ENCODE results near the gene NBEAL2.

The NBEAL2 gene

DNA sequence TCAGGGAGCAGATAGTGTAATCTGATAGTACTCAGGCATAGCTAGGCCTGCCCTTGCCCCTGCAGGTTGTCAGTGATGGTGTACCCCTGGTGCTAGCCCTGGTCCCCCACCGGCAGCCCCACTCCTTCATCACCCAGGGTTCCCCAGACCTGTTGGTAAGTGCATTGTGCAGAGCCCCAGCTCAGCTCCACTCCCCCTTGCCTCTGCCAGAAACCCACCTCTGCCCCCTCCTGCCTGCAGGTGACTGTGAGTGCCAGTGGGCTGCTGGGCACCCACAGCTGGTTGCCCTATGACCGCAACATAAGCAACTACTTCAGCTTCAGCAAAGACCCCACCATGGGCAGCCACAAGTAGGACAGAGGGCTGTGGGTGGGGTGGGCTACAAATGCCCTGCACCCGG is 27.5 kb downstream of the NBEAL2 start:
- no peak for DNase-seq (ENCODE audit: extremely low read depth, low read depth)
- TF ChIP-seq, protein P1, sequence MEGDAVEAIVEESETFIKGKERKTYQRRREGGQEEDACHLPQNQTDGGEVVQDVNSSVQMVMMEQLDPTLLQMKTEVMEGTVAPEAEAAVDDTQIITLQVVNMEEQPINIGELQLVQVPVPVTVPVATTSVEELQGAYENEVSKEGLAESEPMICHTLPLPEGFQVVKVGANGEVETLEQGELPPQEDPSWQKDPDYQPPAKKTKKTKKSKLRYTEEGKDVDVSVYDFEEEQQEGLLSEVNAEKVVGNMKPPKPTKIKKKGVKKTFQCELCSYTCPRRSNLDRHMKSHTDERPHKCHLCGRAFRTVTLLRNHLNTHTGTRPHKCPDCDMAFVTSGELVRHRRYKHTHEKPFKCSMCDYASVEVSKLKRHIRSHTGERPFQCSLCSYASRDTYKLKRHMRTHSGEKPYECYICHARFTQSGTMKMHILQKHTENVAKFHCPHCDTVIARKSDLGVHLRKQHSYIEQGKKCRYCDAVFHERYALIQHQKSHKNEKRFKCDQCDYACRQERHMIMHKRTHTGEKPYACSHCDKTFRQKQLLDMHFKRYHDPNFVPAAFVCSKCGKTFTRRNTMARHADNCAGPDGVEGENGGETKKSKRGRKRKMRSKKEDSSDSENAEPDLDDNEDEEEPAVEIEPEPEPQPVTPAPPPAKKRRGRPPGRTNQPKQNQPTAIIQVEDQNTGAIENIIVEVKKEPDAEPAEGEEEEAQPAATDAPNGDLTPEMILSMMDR (IDR thresholded peaks at IDR 0.05; ENCODE audit: low read depth, low read length): no peak

DNA sequence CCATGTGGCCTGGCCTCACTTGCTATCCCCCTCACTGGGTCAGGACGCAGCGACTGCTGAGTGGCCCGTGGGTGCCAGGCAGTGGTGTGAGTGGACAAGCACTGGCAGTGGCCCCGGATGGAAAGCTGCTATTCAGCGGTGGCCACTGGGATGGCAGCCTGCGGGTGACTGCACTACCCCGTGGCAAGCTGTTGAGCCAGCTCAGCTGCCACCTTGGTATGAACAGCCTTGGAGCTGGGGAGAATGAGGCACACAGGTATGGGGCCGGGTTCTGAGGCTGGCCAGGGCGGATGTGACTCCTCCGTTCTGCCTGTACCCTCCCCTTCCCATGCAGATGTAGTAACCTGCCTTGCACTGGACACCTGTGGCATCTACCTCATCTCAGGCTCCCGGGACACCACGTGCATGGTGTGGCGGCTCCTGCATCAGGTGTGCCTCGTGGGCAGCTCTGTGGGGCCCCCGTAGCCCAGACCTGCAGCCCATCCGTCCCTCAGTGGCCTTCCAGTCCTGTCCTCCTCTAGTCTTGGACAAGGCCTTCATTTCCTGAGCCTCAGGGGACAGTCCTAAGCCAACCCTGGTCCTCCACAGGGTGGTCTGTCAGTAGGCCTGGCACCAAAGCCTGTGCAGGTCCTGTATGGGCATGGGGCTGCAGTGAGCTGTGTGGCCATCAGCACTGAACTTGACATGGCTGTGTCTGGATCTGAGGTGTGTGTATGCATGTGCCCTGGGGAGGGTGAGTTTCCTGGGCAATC is 28.2 kb downstream of the NBEAL2 start:
- no peak for DNase-seq (ENCODE audit: extremely low read depth, low read depth)
- TF ChIP-seq, protein P1 (IDR thresholded peaks at IDR 0.05; ENCODE audit: low read depth, low read length): no peak

DNA sequence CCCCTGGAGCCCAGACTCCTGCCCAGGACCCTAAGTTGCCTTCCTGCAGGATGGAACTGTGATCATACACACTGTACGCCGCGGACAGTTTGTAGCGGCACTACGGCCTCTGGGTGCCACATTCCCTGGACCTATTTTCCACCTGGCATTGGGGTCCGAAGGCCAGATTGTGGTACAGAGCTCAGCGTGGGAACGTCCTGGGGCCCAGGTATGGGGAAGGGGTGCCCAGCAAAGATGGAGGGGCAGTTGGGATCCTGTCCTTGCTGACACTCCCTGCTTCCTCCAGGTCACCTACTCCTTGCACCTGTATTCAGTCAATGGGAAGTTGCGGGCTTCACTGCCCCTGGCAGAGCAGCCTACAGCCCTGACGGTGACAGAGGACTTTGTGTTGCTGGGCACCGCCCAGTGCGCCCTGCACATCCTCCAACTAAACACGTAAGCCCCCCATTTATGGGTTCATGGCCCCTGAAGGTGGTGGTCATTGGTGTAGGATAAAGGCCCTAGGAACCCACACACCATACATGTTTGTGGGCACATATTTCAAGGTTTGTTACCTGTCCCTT is 28.8 kb downstream of the NBEAL2 start:
- TF ChIP-seq, protein P1 (IDR thresholded peaks at IDR 0.05; ENCODE audit: low read depth, low read length): no peak

DNA sequence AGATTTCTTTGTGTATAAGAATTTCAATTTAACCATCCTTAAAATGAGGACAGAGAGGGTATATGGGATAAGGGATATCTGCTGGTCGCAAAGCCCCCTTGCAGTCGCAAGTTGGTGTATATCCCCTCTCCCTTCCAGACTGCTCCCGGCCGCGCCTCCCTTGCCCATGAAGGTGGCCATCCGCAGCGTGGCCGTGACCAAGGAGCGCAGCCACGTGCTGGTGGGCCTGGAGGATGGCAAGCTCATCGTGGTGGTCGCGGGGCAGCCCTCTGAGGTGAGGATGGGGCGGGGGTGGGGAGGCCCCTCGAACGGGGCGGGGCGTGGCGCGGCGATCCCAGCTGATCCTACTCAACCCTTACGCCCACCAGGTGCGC is 29.4 kb downstream of the NBEAL2 start:
- TF ChIP-seq, protein P1 (IDR thresholded peaks at IDR 0.05; ENCODE audit: low read depth, low read length): no peak
- no peak for DNase-seq (ENCODE audit: extremely low read depth, low read depth)

More for the DNA sequence above, 28.8 kb downstream of the NBEAL2 start:
- DNase-seq (ENCODE audit: extremely low read depth, low read depth): no peak

DNA sequence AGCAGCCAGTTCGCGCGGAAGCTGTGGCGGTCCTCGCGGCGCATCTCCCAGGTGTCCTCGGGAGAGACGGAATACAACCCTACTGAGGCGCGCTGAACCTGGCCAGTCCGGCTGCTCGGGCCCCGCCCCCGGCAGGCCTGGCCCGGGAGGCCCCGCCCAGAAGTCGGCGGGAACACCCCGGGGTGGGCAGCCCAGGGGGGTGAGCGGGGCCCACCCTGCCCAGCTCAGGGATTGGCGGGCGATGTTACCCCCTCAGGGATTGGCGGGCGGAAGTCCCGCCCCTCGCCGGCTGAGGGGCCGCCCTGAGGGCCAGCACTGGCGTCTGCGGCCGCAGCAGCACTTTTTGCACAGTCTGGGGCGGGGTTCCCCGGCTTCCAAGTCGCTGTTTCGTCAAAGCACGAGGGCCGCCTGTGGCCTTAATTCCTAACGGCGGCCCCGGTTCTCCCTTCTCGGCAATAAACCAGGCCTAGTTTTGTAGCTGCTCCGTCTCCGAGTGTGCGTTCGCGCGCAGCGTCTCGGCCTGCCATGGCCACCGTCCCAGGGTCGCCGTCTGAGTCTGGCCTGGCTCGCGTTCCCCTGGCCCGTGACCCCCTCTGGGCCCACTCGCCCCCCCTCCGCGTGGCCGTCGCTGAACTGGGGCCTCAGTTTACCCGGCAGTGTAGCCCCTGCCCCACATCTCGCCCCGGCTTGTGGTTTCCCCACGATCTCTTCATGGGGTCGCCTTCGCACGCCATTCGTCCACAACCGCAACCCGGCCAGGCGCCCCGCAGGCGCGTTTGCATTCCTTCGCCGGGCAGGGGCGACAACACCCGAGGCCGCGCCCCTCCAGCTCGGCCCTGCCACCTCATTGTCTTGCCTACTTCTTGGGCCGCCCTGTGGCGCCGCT is 30.0 kb downstream of the NBEAL2 start:
- peak; percentile 81 for DNase-seq (ENCODE audit: extremely low read depth, low read depth)

DNA sequence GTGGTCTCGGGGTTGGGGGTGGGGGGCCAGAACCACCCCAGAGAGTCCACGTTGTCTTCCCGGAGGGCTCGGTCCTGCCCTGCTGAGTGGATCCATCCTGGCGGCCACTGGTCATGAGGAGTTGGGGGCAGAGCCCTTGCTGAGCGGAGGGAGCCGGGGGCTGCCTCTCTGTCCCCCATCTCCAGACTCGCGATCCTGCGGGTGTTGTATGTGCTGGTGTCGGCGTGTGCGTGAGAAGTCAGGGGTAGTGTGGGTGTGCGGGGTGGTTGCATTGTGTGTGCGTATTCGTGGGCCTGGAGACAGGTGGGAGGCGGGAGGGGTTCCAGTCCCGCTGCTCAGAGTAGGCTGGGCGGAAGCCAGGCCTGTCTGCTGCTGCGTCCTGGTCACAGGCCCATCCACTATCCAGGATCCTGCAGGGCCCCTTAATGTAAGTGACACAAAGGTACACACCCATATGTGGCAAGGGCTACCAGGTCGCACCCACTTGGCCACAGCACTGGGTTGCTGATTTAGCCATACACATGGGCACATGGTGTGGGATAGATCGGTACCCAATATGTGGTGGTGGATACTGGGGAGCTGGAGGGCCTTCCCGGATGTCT is 30.7 kb downstream of the NBEAL2 start:
- no peak for DNase-seq (ENCODE audit: extremely low read depth, low read depth)
- TF ChIP-seq, protein P1 (IDR thresholded peaks at IDR 0.05; ENCODE audit: low read depth, low read length): no peak

More for the DNA sequence above, 30.0 kb downstream of the NBEAL2 start:
- TF ChIP-seq, protein P1 (IDR thresholded peaks at IDR 0.05; ENCODE audit: low read depth, low read length): no peak
